NOMO-1 (cell line): ENCODE data around the gene DMRTC2.

Experiments
- DNase-seq, 2 experiments: peaks; one replicate each; lab custom pipeline; 2025; ENCODE audit not compliant: unreplicated experiment in 2 of 2; lab: John Stamatoyannopoulos, UW

The DMRTC2 gene

GRCh38 chr19:41845001-41845050 lies at the start of gene DMRTC2:
Gene DMRTC2 (plus strand): TSS chr19:41845042. CDS start chr19:41847429, 2,387 bp downstream.
- DNase-seq: no peak

- DNase-seq: no peak
Measured at GRCh38 chr19:41796362-41796761, 48.5 kb upstream of the DMRTC2 start, which contains the start of gene CEACAM3. Gene CEACAM3 (plus strand): TSS chr19:41796587. CDS start chr19:41796678, 91 bp downstream.

GRCh38 chr19:41796901-41797300 lies 47.9 kb upstream of the DMRTC2 start:
- peak; percentile 47 to 74 for DNase-seq

DNA sequence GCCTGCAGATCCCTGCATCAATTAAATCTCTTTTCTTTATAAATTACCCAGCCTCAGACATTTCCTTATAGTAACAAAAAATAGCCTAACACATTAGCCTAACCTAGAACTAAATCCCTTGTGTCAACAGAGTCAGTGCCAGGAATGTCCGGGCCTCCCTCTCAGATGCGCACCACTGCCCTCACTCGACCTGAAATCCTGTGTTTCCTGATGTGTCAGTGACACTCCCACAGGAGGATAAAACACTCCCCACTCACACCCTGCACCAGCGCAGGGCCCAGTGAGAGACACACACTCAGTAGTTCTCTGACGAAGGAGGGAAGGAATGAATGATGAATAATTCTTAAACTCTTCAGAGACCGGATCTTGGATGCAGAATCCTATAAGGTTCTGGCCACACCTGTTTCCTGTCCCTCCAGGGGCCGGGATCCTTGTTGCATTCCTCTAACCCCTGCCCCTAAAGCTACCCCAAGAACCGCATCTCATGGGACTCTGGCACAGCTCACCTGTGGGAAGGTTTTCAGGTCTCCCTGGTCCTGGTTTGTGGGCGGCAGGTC lies 45.3 kb upstream of the DMRTC2 start:
- no peak for DNase-seq

DNA sequence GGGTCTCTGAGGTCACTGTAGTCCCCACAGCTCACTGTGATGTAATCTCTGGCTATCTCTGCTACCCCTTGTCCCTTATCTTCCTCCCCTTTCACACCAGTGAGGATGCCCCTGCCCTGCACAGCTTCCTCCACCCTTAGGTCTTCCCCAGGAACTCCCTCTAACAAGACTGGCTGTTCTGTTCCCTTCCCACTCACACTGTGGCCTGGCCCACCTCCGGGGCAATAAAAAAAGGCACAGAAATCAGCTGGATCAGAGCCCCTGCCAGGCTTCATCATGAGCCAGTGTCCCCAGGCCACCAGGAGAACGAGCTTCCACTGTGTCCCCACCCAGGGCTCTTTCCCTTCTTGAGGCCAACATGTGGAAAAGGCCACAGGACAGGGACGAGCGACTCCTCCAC lies 43.8 kb upstream of the DMRTC2 start:
- DNase-seq: no peak

GRCh38 chr19:41801792-41802211 lies 43.0 kb upstream of the DMRTC2 start:
- DNase-seq: peak; percentile 64 to 94

GRCh38 chr19:41802770-41803169 lies 42.1 kb upstream of the DMRTC2 start:
- DNase-seq: no peak

DNA sequence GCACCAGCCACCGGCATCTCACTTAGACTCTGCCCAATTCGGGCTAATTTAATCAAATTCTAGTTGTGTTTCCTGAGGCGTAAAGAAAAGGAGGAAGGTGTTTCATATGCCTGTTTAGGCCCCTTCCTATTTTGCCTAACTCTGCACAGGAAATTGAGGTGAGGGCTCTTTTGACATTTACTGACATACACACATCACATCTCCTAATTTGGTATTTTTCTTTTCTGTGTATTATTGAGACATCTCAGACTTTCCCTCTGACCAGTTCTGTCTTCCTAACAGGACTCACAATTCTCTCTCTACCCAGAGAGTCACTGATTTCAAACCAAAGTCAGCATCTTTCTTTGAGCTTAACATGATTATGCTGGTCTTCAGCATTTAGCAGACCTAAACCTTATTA lies 40.5 kb upstream of the DMRTC2 start:
- peak in 1 of 2 experiments; percentile 19 for DNase-seq

- DNase-seq: no peak
Measured at GRCh38 chr19:41807176-41807575, 37.7 kb upstream of the DMRTC2 start.

- DNase-seq: peak; percentile 65 to 81
Measured at GRCh38 chr19:41808663-41809566, 35.9 kb upstream of the DMRTC2 start.

- no peak for DNase-seq
Measured at GRCh38 chr19:41810301-41810700, 34.5 kb upstream of the DMRTC2 start.

DNA sequence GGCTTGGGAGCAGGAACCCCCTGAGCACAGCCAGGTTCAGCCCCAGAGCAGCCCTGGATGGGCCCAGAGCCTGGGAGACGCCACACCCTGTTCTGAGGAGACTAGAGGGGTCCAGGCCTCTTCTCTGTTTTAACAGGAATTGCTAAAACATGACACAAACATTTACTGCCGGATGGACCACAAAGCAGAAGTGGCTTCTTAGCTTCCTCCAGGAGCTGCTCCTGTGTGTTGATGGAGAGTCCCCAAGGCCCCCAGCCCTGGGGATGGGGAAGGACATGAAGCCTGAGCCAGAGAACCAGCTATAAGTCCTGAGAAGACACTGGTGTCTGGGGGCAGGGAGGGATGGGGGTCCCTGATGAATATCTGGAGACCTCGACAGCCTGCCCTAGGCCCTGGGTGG lies 33.8 kb upstream of the DMRTC2 start:
- DNase-seq: peak; percentile 71 to 86

DNA sequence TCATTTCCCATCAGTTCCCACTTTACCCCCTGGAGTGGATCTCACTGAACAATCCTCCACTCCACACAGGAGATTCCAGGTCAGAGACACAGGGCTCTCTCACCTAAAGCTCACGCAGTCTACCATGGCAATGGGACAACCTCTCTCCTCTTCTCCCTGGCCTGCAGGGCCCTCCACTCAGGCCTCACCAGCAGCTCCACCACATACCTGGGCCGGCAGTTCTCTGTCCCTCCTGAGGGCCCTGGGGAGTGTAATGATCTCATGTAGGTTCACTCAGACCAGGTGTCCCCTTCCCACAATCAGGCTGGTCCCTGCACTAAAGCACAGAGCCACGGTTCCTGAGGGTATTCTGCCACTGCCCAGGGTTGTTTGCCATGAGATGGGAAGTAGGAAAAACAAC lies 32.9 kb upstream of the DMRTC2 start:
- no peak for DNase-seq

- no peak for DNase-seq
Measured at GRCh38 chr19:41813911-41814310, 30.9 kb upstream of the DMRTC2 start.

GRCh38 chr19:41815301-41815700 lies 29.5 kb upstream of the DMRTC2 start:
- no peak for DNase-seq

DNA sequence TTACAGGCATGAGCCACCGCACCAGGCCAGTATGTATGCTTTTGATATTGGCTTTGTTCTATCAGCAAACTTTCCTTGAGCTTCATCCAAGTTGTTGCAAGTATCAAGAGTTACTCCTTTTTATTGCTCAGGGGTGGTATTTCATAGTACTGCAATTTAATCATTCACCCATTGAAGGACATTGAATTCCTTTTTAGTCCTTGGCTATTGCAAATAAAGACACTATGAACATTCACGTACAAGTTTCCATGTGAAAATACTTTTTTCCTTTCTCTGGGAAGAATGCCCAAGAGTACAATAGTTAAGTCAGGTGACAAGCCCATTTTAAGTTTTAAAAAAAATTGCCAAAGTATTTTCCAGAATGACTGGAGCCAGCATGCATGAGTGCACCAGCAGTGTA lies 28.1 kb upstream of the DMRTC2 start:
- DNase-seq: no peak

DNA sequence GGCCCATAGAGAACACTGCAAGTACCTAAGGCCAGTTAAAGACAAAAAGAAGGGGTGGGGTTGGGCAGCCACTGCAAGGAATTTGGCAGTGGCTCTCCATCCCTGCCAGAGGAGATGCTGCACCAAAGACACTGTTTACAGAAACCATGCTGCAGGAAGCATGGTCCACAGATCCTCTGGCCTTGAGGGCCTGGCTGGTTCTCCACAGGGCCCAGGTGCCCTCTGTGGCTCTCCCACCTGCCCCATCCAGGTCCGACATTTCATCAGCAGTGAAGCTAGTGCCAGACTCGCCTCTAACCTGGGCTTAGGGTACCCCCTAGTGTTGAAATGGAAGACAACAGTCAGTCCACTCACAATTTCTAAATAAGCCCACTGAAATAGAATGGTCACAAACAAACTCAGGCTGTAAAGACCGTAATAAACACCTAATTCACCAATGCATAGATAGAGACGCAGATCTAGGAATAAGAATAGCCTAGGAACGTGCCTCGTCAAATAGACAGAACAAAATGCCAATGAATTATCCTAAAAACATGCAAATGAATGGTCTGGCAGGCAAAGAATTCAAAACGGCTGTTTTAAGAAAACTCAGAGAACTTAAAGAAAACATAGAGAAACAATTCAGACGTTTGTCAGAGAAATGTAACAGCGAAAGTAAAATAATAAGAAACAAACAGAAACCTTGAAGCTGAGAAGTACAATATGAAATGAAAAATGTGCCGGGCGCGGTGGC lies 23.7 kb upstream of the DMRTC2 start:
- peak; percentile 29 to 65 for DNase-seq

DNA sequence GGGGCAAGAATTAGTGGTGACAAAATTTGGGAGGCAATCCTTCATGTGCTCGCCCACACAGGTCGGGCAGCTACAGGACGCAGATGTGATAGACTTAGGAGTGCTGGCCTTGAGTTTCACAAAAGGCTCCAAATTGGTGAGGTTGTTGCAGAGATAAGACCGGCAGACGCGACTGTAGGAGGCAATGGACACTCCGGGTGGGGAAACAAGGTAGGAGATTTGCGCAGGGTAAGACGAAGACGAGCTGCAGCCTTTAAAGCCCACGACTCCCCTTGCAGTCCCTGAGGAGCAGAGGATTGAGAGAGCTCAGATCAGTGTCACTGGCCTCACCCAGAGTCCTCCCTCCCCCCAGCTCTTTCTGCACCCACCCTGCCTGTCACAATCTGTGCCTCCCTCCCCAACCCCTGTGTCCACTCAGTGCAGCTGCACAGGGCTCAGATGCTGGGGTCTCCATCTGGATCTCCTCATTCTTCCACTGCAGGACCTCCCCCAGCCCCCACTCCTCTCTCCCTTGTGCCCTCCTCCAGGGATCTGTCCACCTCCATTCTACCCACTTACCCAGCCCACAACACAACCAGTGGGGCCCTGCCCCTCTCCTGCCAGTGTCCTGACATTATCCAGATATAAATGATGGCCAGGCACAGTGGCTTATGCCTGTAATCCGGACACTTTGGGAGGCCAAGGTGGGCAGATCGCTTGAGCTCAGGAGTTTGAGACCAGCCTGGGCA lies 6.7 kb upstream of the DMRTC2 start:
- no peak for DNase-seq

- DNase-seq: no peak
Measured at GRCh38 chr19:41839211-41839610, 5.6 kb upstream of the DMRTC2 start.

DNA sequence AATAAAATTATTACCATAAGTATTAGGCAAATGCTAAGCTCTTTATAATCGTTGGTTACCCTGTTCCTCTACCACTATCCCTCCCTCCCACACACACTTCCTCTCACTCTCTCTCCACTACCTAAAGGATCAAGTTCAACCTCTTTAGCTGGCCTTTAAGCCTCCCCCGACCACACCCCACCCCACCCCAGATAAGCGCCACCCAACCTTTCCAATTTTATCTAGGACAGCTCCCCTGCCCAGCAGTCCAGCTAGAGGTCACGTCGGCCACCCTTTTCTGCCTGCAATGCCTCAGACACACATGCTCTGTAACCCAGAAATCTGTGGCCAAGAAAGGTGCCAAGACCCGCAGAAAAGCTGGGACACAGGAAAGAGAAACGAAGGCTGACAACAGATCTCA lies 1.5 kb upstream of the DMRTC2 start:
- DNase-seq: no peak

GRCh38 chr19:41844601-41845000 lies 241 bp upstream of the DMRTC2 start, which contains the start of gene LYPD4:
Gene LYPD4 (minus strand): TSS chr19:41844683. CDS start chr19:41839285, 5,398 bp downstream.
- no peak for DNase-seq
